ENCODE measurements around the gene FGF2. TPM values are rescaled to one million over a fixed set of nuclear protein-coding genes. Genes with fewer than 3 reads are reported as not detected.

FGF2 gene
- total RNA-seq, 2 donors from 2014 or later = 25.5 to 50.2 TPM

GRCh38 chr4:122898370-122899150, 71.9 kb downstream of the FGF2 start:
- no peaks in the 10 kb centered on the region for H3K9me3 ChIP-seq
- H3K27ac ChIP-seq = peak overlapping the region; percentile 75 to 79
- TF ChIP-seq, protein P1, sequence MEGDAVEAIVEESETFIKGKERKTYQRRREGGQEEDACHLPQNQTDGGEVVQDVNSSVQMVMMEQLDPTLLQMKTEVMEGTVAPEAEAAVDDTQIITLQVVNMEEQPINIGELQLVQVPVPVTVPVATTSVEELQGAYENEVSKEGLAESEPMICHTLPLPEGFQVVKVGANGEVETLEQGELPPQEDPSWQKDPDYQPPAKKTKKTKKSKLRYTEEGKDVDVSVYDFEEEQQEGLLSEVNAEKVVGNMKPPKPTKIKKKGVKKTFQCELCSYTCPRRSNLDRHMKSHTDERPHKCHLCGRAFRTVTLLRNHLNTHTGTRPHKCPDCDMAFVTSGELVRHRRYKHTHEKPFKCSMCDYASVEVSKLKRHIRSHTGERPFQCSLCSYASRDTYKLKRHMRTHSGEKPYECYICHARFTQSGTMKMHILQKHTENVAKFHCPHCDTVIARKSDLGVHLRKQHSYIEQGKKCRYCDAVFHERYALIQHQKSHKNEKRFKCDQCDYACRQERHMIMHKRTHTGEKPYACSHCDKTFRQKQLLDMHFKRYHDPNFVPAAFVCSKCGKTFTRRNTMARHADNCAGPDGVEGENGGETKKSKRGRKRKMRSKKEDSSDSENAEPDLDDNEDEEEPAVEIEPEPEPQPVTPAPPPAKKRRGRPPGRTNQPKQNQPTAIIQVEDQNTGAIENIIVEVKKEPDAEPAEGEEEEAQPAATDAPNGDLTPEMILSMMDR (IDR thresholded peaks at IDR 0.05) = no peak
- no peak overlapping the region for H3K4me3 ChIP-seq
- H3K36me3 ChIP-seq = peaks cover 3% of the 10 kb centered on the region
- DNase-seq (ENCODE audit: low spot score) (peak; percentile 43), ATAC-seq (ENCODE audit: insufficient number of reproducible peaks, low FRiP score, low read depth) (peak; percentile 82)
- H3K4me1 ChIP-seq (ENCODE audit: control insufficient read depth in 1 of 2, low read depth in 2 of 2) = peaks cover 39 to 73% of the 10 kb centered on the region in 2 donors
- H3K27me3 ChIP-seq (replicated peaks; ENCODE audit: insufficient read depth) = no peaks in the 10 kb centered on the region

DNA sequence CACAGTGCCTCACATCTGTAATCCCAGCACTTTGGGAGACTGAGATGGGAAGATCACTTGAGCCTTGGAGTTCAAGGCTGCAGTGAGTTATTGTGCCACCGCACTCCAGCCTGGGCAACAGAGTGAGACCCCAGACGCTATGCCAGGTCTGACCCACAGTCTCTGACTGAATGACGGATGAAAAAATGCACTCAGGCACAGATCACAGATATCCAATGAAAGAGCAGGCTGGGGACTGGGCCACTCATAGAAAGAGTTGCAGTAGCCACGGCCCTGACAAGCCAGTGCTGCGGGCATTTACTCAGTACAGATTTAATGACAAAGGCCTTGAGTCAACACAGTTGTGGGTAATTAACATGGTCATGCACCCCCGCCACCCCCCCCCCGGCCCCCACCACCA, 73.1 kb downstream of the FGF2 start:
- no peaks in the 10 kb centered on the region for H3K27me3 ChIP-seq (replicated peaks; ENCODE audit: insufficient read depth)
- H3K9me3 ChIP-seq = no peaks in the 10 kb centered on the region
- ATAC-seq (ENCODE audit: insufficient number of reproducible peaks, low FRiP score, low read depth) (no peak), DNase-seq (ENCODE audit: low spot score) (no peak)
- TF ChIP-seq, protein P1 (IDR thresholded peaks at IDR 0.05) = no peak
- peak overlapping the region; percentile 75 to 79 for H3K27ac ChIP-seq
- peaks cover 39 to 71% of the 10 kb centered on the region in 2 donors for H3K4me1 ChIP-seq (ENCODE audit: control insufficient read depth in 1 of 2, low read depth in 2 of 2)
- H3K36me3 ChIP-seq = no peaks in the 10 kb centered on the region
- H3K4me3 ChIP-seq = no peak overlapping the region

GRCh38 chr4:122900314-122900713, 73.7 kb downstream of the FGF2 start:
- H3K36me3 ChIP-seq = no peaks in the 10 kb centered on the region
- DNase-seq (ENCODE audit: low spot score) (no peak), ATAC-seq (ENCODE audit: insufficient number of reproducible peaks, low FRiP score, low read depth) (no peak)
- no peaks in the 10 kb centered on the region for H3K9me3 ChIP-seq
- H3K4me1 ChIP-seq (ENCODE audit: control insufficient read depth in 1 of 2, low read depth in 2 of 2) = peaks cover 39 to 66% of the 10 kb centered on the region in 2 donors
- no peaks in the 10 kb centered on the region for H3K27me3 ChIP-seq (replicated peaks; ENCODE audit: insufficient read depth)
- H3K27ac ChIP-seq = peak overlapping the region; percentile 27 to 57
- no peak overlapping the region for H3K4me3 ChIP-seq
- TF ChIP-seq, protein P1 (IDR thresholded peaks at IDR 0.05) = no peak

DNA sequence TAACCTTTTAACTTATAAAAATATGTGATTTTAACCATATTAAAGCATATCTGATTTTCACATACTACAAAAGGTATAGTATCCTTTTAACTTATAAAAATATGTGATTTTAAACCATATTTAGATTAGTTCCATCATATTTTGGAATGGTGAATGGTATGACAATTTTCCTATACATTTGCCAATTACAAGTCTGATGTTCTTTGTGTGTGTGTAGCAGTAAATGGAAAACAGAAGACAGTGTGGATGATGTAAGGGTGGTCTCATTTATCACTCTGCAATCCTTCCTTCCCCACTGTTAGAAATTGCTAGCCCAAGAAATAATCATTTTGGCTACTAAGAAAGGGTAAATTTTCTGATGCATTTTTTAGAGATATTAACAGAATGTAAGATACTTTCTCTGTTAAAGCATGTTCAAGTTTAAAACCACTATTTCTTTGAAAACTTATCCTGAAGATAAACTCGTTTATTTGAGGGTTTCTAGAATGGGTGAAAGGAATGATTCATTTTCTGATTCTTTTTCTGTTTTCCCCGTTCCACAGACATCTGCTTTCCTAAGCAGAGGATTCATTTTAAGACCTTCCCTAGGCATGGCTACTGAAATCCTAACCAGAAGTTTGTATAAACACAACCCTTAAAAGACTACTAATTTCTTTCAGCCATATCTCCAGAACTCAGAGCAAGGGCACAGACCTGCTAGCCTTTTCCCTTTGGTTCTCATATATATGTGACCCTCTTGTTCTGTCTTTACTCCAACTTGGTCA, 74.8 kb downstream of the FGF2 start:
- H3K27ac ChIP-seq = peak overlapping the region; percentile 27 to 57
- DNase-seq (ENCODE audit: low spot score) = no peak
- TF ChIP-seq, protein P1 (IDR thresholded peaks at IDR 0.05) = no peak
- H3K4me1 ChIP-seq (ENCODE audit: control insufficient read depth in 1 of 2, low read depth in 2 of 2) = peaks cover 31 to 55% of the 10 kb centered on the region in 2 donors
- no peak for ATAC-seq (ENCODE audit: insufficient number of reproducible peaks, low FRiP score, low read depth)
- no peaks in the 10 kb centered on the region for H3K9me3 ChIP-seq
- H3K27me3 ChIP-seq (replicated peaks; ENCODE audit: insufficient read depth) = no peaks in the 10 kb centered on the region
- no peak overlapping the region for H3K4me3 ChIP-seq
- no peaks in the 10 kb centered on the region for H3K36me3 ChIP-seq

DNA sequence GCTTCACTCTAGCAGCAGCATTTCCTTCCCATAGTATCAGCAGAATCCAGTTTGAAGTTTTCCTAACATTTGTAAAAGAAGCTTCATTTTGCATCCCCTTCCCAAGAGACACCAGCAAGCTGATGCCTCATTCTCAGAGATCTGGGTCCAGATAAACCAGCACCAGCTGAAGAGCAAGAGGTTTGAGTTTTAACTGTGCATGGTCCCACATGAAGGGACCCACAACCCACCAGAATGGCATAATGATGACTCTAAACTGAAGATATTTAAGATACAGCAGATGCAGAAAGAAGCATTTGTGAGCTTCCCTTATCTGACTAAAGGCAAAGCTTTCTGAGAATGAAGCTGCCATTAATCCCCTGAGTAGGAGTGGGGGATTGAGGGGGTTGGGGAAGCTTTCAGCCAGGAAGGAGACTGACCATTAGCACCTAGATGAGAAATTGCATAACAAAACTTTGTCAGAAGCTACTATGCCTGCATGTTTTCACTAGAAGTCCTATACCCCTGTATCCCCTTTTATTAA, 77.2 kb downstream of the FGF2 start:
- no peaks in the 10 kb centered on the region for H3K27me3 ChIP-seq (replicated peaks; ENCODE audit: insufficient read depth)
- no peaks in the 10 kb centered on the region for H3K36me3 ChIP-seq
- H3K27ac ChIP-seq = no peak overlapping the region
- no peaks in the 10 kb centered on the region for H3K9me3 ChIP-seq
- ATAC-seq (ENCODE audit: insufficient number of reproducible peaks, low FRiP score, low read depth) = no peak
- TF ChIP-seq, protein P1 (IDR thresholded peaks at IDR 0.05) = no peak
- H3K4me3 ChIP-seq = no peak overlapping the region
- no peak for DNase-seq (ENCODE audit: low spot score)
- H3K4me1 ChIP-seq (ENCODE audit: control insufficient read depth in 1 of 2, low read depth in 2 of 2) = peaks cover 16 to 31% of the 10 kb centered on the region in 2 donors

All from thoracic aorta (tissue), 2 donors.